Activated CD4-positive, alpha-beta T cell treated with anti-CD3 and anti-CD28 coated beads, Interleukin-2, Interleukin-6, amounts not matched to agents 100 ng/mL and 50 ng/mL, durations not matched to agents 16 hours and 8 hours (primary cell): ENCODE measurements around the gene CNDP2.
"Not testable (repeated sequence)": the region's sequence is repeated elsewhere in the genome, so short reads cannot be mapped to it uniquely, and the experiment has no call there.

Source experiments
- DNase-seq: peaks from one replicate; pipeline ENCODE4 v3.0.0-alpha.2; 2020

Gene CNDP2

DNA sequence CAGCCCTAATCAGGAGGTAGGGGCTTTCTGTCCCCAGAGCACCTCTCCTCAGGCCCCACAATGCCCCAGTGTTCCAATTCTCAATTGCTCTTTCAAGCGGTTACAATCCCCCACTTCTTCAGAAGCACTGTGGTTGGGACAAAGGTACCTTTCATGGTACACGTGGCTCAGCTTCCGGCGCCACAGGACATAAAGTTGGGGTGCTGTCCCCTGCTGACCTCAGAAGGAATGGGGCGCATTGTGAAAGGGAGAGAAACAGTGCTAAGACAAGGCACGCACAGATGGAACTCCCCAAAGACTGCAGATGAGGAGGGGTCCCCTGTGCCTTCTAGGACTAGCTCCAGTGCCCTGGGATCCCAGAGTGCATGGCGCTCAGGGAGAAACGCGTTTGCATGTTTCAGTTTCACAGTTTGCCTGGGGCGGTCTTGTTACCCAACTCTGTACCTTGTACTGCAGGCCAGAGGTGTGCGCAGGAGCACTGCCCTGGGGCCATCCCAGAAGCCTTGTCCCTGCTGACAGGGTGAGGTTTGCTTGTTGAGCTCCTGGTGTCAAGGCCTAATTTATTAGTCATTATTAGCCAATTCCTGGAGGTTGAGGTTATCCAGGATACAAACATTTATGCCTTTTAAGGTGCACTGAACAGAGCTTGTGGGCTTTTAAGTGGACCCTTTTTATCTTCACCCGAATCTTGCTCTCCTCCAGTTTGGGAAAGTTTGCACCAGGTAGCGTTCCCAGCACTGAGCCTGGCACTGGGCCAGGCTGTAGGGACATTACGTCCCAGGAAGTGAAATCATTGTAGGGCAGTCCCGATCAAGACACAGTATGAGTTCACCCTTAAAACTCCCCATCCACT lies 45.8 kb downstream of the CNDP2 start:
- DNase-seq, result no peak

DNA sequence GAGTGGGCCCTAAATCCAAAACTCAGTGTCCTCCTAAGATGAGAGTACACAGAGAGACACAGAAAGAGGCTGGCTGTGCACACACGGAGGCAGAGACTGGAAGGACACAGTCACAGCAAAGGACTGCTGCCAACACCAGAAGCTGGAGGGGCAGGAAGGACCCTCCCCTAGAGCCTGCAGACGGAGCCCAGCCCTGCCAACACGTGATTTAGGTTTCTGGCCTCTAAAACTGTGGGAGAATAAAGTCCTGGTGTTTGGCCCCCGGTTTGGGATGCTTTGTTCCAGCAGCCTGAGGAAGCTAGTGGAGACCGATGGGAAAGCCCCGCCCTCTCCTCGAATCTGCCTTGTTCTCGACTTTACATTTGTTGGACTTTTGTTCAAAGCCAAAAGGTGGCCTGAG lies 48.7 kb downstream of the CNDP2 start:
- no peak for DNase-seq

GRCh38 chr18:74546007-74546406 lies 49.8 kb downstream of the CNDP2 start:
- DNase-seq, result no peak

GRCh38 chr18:74546751-74547530 lies 50.8 kb downstream of the CNDP2 start:
- DNase-seq, result no peak

DNA sequence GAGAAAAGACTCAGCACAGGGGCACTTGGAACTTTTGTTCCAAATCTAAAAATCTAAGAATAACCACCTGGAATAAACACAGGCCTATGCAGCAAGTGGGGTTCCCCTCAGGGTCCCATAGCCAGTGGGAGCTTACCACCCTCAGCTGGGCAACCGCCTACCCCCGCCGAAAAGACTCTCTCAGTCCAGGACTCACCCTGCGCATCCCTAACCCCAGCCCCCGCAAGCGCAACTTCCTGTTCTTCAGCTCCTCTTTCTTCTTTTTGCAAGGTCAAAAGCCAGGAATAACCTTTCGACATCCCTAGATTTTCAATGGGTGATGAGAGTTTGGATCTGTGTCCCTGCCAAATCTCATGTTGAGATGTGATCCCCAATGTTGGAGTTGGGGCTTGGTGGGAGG lies 51.7 kb downstream of the CNDP2 start:
- no peak for DNase-seq

- no peak for DNase-seq
These were observed 53.5 kb downstream of the CNDP2 start for GRCh38 chr18:74549591-74550104.

DNA sequence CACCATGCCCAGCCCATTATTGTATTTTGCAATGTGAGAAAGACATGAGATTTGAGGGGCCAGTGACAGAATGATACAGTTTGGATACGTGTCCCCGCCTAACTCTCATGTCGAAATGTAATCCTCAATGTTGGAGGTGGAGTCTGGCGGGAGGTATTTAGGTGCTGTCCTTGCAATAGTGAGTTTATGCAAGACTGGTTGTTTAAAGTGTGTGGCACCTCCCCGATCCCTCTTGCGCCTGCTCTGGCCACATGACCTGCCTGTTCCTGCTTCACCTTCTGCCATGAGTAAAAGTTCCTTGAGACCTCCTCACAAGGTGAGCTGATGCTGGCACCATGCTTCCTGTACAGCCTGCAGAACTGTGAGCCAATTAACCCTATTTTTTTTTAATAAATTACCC lies 54.7 kb downstream of the CNDP2 start:
- no peak for DNase-seq

GRCh38 chr18:74551452-74551851 lies 55.3 kb downstream of the CNDP2 start:
- no peak for DNase-seq

DNA sequence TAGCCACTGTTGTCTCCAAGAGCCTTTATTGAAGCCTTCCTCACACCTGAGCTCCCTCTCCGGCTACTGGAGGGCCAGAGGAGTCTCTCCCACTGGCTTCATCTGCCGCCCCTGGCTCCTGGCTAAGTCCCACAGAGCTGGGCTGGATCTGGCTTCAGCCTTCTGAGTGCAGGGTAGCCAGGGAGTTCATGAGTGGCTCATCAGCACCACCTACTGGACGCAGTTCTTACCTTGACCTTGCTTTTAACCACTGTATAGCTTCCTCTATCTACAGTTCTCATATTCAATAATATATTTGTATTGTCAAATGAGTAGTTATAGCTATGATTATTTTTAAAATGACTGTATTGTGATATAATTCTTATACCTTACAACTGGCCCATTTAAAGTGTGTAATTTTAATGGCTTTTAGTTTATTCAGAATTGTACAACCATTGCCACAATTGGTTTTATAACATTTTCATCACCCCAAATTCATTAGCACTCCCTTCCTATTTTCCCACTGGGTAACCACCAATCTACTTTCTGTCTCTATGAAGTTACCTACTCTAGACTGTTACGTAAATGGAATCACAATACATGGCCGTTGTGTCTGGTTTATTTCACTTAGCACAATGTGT lies 55.9 kb downstream of the CNDP2 start:
- peak; percentile 77 for DNase-seq

DNA sequence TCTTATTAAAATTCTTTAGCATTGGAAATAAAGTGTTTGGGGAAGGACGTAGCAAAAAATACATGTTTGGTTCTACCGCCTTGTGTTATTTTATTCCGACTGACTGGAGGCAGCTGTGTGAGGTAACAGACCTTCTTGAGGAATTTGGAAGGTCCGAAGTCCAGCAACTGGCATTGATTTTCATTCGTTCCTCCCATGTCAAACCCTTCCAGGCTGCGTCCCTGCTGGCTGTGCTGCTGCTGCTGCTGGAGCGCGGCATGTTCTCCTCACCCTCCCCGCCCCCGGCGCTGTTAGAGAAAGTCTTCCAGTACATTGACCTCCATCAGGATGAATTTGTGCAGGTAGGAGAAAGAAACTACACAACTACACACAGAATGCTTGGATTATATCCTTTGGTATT lies 60.0 kb downstream of the CNDP2 start:
- DNase-seq, result no peak

- no peak for DNase-seq
These were observed 61.9 kb downstream of the CNDP2 start for GRCh38 chr18:74558096-74558495.

DNA sequence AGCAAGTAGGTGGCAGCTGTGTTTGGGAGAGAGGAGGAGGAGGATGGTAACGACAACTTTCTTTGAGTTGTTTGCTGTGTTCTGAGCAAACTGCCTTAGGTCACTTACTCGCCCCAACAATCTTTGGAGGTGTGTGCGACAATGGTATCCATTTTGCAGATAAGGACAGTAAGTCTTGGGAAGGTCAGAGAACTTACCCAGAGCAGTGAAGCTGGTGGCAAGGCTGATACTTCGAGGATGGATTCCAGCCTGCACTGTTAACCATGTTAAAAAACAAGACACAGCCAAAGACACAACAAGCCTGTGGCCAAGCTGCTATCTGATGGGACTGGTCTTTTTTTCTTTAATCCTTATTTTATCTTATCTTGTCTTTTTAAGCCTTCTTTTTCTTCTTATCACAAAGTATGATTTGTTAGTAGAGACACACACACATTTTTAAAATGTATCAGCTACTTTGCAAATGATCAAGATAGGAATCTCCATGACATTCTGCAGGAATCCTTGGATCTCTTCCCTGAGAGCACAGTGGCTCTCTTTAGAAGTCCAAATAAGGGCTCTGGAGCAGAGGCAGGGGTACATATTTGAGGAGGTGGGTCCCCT lies 66.1 kb downstream of the CNDP2 start:
- DNase-seq, result no peak

DNA sequence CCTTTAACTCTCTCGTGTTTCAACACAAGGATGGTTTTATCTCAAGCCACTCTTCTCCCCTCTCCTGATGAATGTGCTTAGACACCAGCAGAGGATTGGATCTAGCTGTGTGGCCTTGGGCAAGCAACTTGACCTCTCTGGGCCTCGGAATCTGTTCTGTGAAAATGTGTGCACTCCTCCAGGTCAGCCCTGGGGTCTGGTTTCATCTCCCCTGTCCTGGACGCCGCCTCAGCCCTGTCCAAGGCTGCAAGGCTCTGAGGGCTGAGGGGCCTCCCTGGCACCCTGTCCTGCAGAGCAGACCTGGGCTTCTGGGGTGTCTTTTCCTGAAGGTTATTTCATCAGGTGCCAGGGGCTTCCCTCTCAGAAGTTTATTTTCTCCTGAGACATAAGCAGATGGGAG lies 66.6 kb downstream of the CNDP2 start:
- DNase-seq, result no peak

DNA sequence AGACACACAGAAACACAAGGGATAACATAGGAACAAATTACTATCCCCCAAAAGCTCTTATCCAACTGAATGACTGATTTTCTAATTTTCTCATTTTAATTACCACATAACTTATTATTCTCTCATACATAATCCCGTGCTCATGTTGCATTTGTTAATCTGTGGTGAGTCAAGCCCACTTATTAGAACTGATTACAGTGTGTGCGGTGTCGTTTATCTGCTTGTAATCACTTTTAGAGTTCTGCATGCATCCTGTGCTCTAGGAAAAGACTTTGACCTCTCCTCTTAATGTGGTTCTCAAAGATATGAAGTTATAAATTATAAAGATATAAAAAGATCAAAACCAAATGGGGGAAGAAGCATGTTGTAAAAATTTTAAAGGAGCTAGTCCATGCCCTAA lies 67.8 kb downstream of the CNDP2 start:
- DNase-seq, result no peak

GRCh38 chr18:74565164-74565563 lies 69.0 kb downstream of the CNDP2 start:
- not testable (repeated sequence) for DNase-seq

- DNase-seq, result not testable (repeated sequence)
These were observed 69.8 kb downstream of the CNDP2 start for GRCh38 chr18:74565993-74566392.

DNA sequence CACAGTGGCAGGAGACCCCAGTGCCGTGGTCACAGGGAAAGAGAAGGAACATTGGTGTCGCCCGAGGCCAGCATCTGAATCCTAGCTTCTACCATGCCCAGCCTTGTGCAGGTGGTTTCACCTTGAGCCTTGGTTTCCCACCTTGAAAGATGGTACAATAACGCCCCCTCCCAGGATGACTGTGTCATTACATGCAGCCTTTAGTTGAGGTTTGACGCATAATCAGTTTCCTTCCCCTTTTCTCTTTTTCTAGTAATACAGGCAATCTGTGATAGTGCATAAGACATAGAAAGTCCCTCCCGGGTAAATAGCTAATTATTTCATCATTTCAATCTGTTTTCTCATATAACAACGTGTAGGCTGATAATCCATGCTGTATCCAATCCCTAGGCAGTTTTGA lies 71.7 kb downstream of the CNDP2 start:
- no peak for DNase-seq

DNA sequence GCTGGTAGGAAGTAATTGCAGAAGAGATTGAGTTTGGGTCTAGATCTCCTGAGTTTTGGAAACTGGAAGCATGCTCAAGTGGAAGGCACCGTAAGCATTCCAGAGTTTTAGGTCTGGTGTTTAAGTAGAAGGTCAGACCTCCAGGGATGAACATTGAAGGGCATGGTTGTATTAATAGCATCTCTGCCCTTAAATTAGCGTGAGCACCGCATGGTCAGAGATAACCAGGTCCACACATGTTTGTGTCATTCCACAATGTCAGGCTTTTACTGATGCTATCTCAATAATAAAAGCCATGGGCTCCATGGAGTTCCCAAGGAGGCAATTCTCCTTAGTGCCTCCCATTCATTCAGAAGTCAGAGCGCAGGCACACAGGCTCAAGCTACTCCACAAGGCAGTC lies 73.2 kb downstream of the CNDP2 start:
- no peak for DNase-seq

GRCh38 chr18:74570266-74570665 lies 74.1 kb downstream of the CNDP2 start:
- DNase-seq, result no peak

DNA sequence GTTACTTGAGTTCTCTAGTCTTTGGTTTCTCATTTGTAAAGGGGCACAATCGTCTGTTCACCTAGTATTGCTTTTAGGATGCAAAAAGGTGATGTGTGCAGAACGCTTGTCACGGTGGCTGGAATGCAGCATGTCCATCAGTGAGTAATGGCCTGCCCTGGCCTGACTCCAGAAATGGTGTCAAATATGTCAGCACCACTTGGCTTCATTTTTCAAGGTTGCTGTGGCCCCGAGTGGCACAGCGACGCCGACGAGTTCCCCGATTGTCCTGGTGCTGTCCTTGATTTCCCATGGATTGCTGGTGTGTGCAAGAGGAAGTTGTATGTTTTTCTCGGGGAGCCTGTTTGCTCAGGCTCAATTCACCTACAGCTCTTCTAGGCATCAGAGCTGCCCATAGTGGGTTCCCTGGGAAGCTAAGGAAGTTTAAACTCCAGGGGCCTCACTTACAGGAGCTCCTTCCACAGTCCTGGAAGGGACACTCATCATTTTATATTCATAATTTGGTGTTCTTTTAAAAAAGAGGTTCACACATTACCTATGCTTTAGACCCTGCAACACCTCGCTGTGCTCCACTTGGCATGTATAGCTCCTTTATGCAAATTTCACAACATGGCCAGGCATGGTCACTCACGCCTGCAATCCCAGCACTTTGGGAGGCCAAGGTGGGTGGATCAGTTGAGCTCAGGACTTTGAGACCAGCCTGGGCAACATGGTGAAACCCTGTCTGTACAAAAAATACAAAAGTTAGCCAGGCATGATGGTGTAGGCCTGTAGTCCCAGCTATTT lies 75.9 kb downstream of the CNDP2 start:
- no peak for DNase-seq

GRCh38 chr18:74573053-74573452 lies 76.9 kb downstream of the CNDP2 start:
- no peak for DNase-seq
